Pancreas (tissue), 10 donors: ENCODE measurements around the gene TFPI2. TPM values are rescaled to one million over a fixed set of nuclear protein-coding genes. Genes with fewer than 3 reads are reported as not detected.
"Not testable (repeated sequence)": the region's sequence is repeated elsewhere in the genome, so short reads cannot be mapped to it uniquely, and the experiment has no call there.

Experiments used
- ATAC-seq, 4 donors: fragments of 200-7000 bp; cut with Tn5 transposase; one replicate each; pipeline versions ENCODE4 v1.8.0 to v1.9.1; 2020; ENCODE audit warnings: mild to moderate bottlenecking in 4 of 4, moderate library complexity in 4 of 4
- DNase-seq, 6 donors: peaks; one replicate each; pipeline ENCODE4 v3.0.0-alpha.2; 2020
- FAIRE-seq: peaks from 2 replicates; lab custom pipeline; 2012; peaks lifted over from hg19 to GRCh38; lab: Jason Lieb, UNC
- H3K27ac ChIP-seq, 4 donors: fragments of 200-600 bp; sonication (generic); 1 replicate in 3 of 4; 2 replicates in 1 of 4; pipeline versions ENCODE4 v1.5.0 to v1.8.0; 2020
- H3K27me3 ChIP-seq, 4 donors: fragments of 200-600 bp; one replicate each; pipeline ENCODE4 v1.8.0; 2021
- H3K36me3 ChIP-seq, 3 donors: fragments of 200-600 bp; sonication (generic) in 1 of 3; one replicate each; pipeline versions ENCODE4 v1.5.0 to v1.8.0; 2020 to 2021
- H3K4me1 ChIP-seq, 3 donors: fragments of 200-600 bp; one replicate each; pipeline ENCODE4 v1.8.0; 2021
- H3K4me3 ChIP-seq, 4 donors: fragments of 200-600 bp; sonication (generic) in 2 of 4; one replicate each; pipeline versions ENCODE4 v1.5.0 to v1.8.0; 2020 to 2021
- H3K9me3 ChIP-seq, 4 donors: fragments of 200-600 bp; one replicate each; pipeline ENCODE4 v1.8.0; 2021
- WGBS, 2 donors: extraction: QIAGEN DNeasy Blood & Tissue Kit; methylation state at CpG; one replicate each; pipeline ENCODE4 v1.1.7; 2013; 5-methylcytosine and 5-hydroxymethylcytosine counted together
- intact Hi-C, 3 donors: fragments of 100-400 bp; cut with DNase I; formaldehyde crosslinking; loops; one replicate each; pipeline versions ENCODE4 v1.11.1 to v1.14.2; 2022
- polyA plus RNA-seq, 2 donors: library from polyadenylated mRNA; stranded (reverse); fragments of 200-250 nt; gene quantifications; one replicate each; pipeline ENCODE4 v1.2.3, GENCODE V29; 2013
- total RNA-seq, 6 donors: library from RNA; stranded (reverse); fragmentation: NEBNext Ultra II Directional in 4 of 6; extraction: Animal tissue kit (Norgen Biotek cat#: 25700) in 4 of 6; gene quantifications; one replicate each; pipeline versions ENCODE4 v1.2.1 to v1.2.4, GENCODE V29; 2021 to 2023
- TF ChIP-seq, protein P1 (sequence below), 4 donors: fragments of 200-600 bp; sonication (generic) in 3 of 4; IDR thresholded peaks; one replicate each; pipeline versions ENCODE4 v1.5.0 to v1.8.0; 2021; ENCODE audit warnings: antibody characterized with exemption in 4 of 4
- donor health status: healthy with polysubstance abuse.
- donor health status: DM: no; HTN: no; CAD: no; lungs with moderate emphysema.
- donor health status: DM: no; HTN: no; CAD: no.
- donor health status: control.
- donor health status: control.
- donor health status: Bipolar disorder and iron deficiency.
- donor health status: DM: yes; HTN: yes; CAD: no.
- donor health status: DM: no; HTN: no; CAD: no.
- donor health status: DM: no; HTN: no; CAD: no.
- donor health status: DM: yes; HTN: yes; CAD: no.

TFPI2 gene
- total and polyA plus RNA-seq, 8 donors = 11.8 to 49.2 (median 19.5) TPM

DNA sequence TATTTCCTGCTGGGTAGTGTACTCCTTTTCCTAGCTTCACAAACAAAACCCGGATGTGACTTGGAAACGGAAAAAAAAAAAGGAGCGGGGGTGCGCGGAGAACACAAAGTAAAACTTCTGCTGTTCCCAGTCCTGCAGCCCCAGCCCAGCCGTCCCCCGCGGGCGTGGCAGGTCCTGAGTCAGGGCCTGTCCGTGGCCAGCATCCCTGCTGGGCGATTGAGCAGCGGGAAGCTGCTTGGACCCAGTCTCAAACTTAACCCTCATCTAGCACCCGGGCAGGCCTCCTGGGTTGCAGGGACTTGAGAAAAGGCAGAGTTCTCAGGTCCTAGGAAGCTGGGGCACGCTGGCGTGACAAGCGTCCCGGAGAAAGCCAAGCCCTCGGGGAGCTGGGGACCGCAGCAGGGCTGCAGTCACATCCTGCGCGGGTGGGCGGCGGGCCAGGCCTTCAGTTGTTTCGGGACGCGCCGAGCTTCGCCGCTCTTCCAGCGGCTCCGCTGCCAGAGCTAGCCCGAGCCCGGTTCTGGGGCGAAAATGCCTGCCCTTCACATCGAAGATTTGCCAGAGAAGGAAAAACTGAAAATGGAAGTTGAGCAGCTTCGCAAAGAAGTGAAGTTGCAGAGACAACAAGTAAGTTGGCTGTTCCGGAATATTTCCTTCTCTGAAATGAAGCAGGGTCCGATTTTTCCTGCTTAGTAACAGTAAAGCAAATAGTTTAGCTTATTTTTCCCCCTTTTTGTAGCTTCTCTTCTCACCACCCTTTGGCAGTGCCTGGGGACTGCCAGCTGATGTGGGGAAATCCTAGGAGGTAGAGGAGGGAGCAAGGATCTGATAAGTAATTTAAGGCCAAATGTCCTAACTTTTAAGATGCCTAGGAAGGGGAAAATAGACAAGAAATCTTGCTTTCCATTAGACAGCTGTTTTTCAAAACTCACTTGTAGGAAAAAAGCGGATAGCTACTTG lies 31.3 kb upstream of the TFPI2 start, which contains the start of gene GNG11:
TSS of gene GNG11 (plus strand) at position 129 of the 960 bp plus-strand sequence. CDS start at position 532, 403 bp downstream.
- 9 to 12% methylated on average over 39 of the region's 39 CpGs for WGBS, 2 donors
- intact Hi-C loops = no loop called here
- ATAC-seq (peak; percentile 74 to 89 (median 88)), FAIRE-seq (no peak), DNase-seq (peak; percentile 33 to 76 (median 54))
- H3K36me3 ChIP-seq = no peaks in the 10 kb centered on the region
- TF ChIP-seq, protein P1, sequence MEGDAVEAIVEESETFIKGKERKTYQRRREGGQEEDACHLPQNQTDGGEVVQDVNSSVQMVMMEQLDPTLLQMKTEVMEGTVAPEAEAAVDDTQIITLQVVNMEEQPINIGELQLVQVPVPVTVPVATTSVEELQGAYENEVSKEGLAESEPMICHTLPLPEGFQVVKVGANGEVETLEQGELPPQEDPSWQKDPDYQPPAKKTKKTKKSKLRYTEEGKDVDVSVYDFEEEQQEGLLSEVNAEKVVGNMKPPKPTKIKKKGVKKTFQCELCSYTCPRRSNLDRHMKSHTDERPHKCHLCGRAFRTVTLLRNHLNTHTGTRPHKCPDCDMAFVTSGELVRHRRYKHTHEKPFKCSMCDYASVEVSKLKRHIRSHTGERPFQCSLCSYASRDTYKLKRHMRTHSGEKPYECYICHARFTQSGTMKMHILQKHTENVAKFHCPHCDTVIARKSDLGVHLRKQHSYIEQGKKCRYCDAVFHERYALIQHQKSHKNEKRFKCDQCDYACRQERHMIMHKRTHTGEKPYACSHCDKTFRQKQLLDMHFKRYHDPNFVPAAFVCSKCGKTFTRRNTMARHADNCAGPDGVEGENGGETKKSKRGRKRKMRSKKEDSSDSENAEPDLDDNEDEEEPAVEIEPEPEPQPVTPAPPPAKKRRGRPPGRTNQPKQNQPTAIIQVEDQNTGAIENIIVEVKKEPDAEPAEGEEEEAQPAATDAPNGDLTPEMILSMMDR (IDR thresholded peaks at IDR 0.05) = no peak
- H3K9me3 ChIP-seq = no peaks in the 10 kb centered on the region
- peak within 1 kb of the TSS; percentile 37 to 83 (median 73) for H3K27ac ChIP-seq
- H3K4me3 ChIP-seq = peak within 1 kb of the TSS; percentile 23 to 49 (median 38)
- H3K27me3 ChIP-seq = peaks cover 0 to 4% (median 0%) of the 10 kb centered on the region in 4 donors
- no peaks in the 10 kb centered on the region for H3K4me1 ChIP-seq

DNA sequence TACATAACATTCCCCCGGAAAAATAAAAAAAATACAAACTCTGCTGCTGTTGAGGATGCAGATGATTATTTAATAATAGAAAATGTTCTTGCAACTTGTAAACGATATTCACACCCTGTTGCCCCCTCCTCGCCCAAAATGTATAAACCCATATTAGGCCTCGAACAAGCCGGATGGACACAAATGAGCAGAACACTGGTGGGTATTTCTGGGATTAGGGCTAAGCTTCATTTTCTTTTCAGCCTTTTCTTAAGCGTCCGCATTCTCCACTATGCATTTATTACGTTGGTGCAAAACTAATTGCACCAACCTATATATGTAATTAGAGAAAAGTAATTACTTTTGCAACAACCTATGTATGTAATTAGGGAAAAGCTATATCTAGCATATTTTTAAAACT lies 30.6 kb upstream of the TFPI2 start:
- Histone ChIP-seq H3K27me3 (peaks cover 0 to 4% (median 0%) of the 10 kb centered on the region in 4 donors), H3K27ac (peak overlapping the region; percentile 37 to 83 (median 73)), H3K9me3 (no peaks in the 10 kb centered on the region), H3K4me3 (peak overlapping the region in 3 of 4 donors; percentile 30 to 49 (median 45)), H3K4me1 (no peaks in the 10 kb centered on the region), H3K36me3 (no peaks in the 10 kb centered on the region)
- TF ChIP-seq, protein P1 (IDR thresholded peaks at IDR 0.05) = no peak
- intact Hi-C loops = no loop called here
- DNase-seq (no peak), FAIRE-seq (no peak), ATAC-seq (no peak)
- WGBS, 2 donors = 76 to 77% methylated on average over 8 of the region's 8 CpGs

DNA sequence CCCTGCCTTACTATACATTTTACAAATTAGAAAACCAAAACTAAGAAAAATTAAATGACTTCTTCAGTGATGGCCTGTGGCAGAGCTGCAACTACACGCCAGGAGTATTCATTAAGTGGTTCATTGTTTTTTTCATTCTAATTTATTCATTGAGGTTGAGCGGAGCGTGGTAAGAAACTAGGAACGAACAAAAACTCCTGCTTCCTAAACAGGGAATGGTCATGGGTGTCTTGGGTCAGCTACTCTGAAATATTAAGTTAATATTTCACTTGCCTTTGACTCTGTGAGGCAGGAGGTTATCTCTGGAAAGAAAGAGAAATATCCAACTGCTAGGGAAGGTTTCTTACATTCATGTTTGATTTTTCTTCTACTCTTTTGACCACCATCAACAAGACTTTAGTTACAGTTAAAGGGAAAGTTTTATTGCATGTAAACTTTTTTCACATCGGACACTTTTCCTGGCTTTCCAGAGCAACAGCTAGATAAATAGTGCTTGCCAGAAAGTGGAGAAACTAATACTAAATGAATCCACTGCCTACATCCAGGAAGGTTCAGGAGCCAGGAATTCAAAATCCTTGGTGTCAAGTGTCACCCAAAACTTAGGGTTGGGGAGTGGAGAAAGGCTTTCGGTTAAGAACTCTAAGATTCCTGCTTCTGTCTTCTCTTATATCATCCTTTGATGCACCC lies 30.1 kb upstream of the TFPI2 start:
- no peaks in the 10 kb centered on the region for H3K9me3 ChIP-seq
- H3K36me3 ChIP-seq = no peaks in the 10 kb centered on the region
- 69 to 71% methylated on average over 6 of the region's 6 CpGs for WGBS, 2 donors
- H3K27ac ChIP-seq = peak overlapping the region in 3 of 4 donors; percentile 71 to 83 (median 75)
- H3K27me3 ChIP-seq = peaks cover 0 to 4% (median 0%) of the 10 kb centered on the region in 4 donors
- FAIRE-seq (no peak), DNase-seq (no peak), ATAC-seq (no peak)
- H3K4me3 ChIP-seq = peak overlapping the region in 1 of 4 donors; percentile 45
- no peaks in the 10 kb centered on the region for H3K4me1 ChIP-seq
- TF ChIP-seq, protein P1 (IDR thresholded peaks at IDR 0.05) = no peak
- intact Hi-C loops = no loop called here

DNA sequence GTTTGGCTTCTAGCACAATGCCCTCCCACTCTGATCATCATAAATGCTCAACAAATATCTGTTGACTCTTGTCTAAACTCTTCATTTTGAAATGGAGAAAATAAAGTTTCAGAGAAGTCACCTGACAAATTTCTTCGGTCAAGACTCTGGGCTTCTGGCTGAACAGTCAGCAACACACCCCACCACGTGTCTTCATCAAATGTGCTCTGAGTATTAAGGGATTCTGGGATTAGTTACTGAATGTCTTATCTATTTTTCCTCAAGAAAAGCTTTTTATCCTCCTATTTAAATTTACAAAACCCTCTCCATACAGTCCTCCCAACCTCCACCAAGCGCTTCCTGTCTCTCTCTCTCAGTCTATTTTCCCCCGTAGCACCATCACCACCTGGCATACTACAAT lies 25.8 kb upstream of the TFPI2 start:
- FAIRE-seq, H3K9me3 ChIP-seq, DNase-seq, H3K4me1 ChIP-seq, intact Hi-C loops, H3K27ac ChIP-seq, H3K4me3 ChIP-seq, H3K36me3 ChIP-seq, H3K27me3 ChIP-seq, ATAC-seq: not testable (repeated sequence)
- WGBS, 2 donors = 63 to 66% methylated on average over 4 of the region's 4 CpGs

- H3K4me3 ChIP-seq, H3K9me3 ChIP-seq, intact Hi-C loops, H3K27ac ChIP-seq, ATAC-seq, H3K36me3 ChIP-seq, H3K4me1 ChIP-seq, DNase-seq, H3K27me3 ChIP-seq: not testable (repeated sequence)
- peak; percentile 61 for FAIRE-seq
These were observed 25.3 kb upstream of the TFPI2 start for GRCh38 chr7:93915888-93916287.

DNA sequence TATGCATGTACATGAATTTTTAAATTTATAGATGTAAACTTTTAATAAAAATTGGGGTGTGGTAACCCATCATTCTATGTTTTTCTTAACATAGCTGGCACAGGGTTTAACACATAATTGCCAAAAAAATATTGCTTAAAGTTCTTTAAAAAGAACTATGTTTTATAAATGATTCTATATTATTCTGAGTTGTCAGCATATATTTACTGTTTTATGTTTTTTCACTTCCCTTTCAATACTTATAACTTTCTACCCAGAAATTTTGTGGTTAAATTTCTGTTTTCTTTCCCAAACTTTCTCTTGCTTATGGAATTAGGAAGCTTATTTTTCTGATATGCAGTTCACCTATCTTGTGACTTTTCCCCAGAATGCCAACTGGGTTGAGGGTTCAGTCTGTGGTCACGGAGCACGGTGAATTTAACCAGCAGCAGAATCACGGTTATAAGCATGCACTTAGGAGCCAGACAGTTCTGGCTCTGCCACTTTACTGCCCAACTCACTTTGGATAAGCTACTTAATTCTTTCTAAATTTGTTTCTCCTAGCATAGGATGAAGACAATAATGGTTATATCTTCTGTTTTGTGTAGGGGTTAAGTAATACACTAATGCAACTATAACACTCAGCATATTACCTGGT lies 24.8 kb upstream of the TFPI2 start:
- intact Hi-C loops, H3K36me3 ChIP-seq, H3K27me3 ChIP-seq, ATAC-seq, H3K9me3 ChIP-seq, DNase-seq, H3K4me1 ChIP-seq, H3K4me3 ChIP-seq: not testable (repeated sequence)
- 65 to 77% methylated on average over 2 to 3 of the region's 3 CpGs for WGBS, 2 donors
- FAIRE-seq = peak; percentile 78
- peak overlapping the region in 1 of 4 donors; percentile 52 for H3K27ac ChIP-seq
